Measurements from ENCODE around the gene BANF2. TPM values are rescaled to one million over a fixed set of nuclear protein-coding genes. Genes with fewer than 3 reads are reported as not detected.

The BANF2 gene
- total and polyA plus RNA-seq, 2 experiments from 2014 or later: not detected

DNA sequence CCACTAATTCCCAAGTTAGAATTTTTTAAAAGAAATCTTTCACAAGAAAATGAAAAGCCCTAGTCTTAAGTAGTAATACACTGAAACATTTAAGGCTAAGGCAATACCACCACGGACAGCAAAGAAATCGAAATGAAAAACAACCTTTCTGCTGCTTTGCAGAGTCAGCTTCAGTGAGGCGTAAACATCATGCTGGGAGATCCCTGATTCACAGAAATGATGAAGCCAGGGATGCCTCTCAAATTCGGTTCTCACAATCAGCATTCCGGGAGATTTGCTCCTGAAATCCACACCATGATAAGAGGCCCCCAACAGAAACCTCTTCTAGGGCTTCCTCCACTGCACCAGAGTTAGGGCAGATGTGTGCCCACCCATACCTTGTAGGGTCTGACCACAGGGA is 36.3 kb upstream of the BANF2 start:
- peak overlapping the region; percentile 85; the same call in 1 of the 2 replicates for H3K27ac Mint-ChIP-seq
- H3K4me1 ChIP-seq (ENCODE audit: insufficient read depth): peaks cover 35% of the 10 kb centered on the region
- H4K20me1 ChIP-seq (replicated peaks; ENCODE audit: insufficient read depth): peaks cover 22% of the 10 kb centered on the region

More for the DNA sequence above, 36.3 kb upstream of the BANF2 start:
- H3K4me2 ChIP-seq: peak overlapping the region; percentile 60; the same call in 1 of the 2 replicates
- peak overlapping the region; percentile 78; the same call in 1 of the 2 replicates for H3K27ac ChIP-seq (ENCODE audit: low read depth)
- no peak overlapping the region for H2AFZ ChIP-seq
- no peaks in the 10 kb centered on the region for H3F3A ChIP-seq (replicated peaks; ENCODE audit: low read depth)
- peaks cover 5% of the 10 kb centered on the region for H3K27me3 Mint-ChIP-seq (ENCODE audit: insufficient read depth, low read depth, poor library complexity)
- H3K4me1 Mint-ChIP-seq: peaks cover 55% of the 10 kb centered on the region
- H3K9me2 ChIP-seq (ENCODE audit: insufficient read depth): no peaks in the 10 kb centered on the region
- H3K9me3 Mint-ChIP-seq: peaks cover 16% of the 10 kb centered on the region
- peaks cover 9% of the 10 kb centered on the region for H3K36me3 ChIP-seq (ENCODE audit: insufficient read depth)
- ATAC-seq (peak; percentile 32; the same call in 2 of the 3 replicates), DNase-seq (ENCODE audit: low spot score) (peak; percentile 32)
- H3K36me3 Mint-ChIP-seq (ENCODE audit: low read depth): peaks cover 35% of the 10 kb centered on the region
- no peak overlapping the region for H3K4me3 Mint-ChIP-seq
- H3K79me2 ChIP-seq (replicated peaks; ENCODE audit: insufficient read depth): peaks cover 86% of the 10 kb centered on the region
- TF ChIP-seq POLR2AphosphoS5 (IDR thresholded peaks at IDR 0.05; ENCODE audit: low read depth) (no peak), JUNB (IDR thresholded peaks at IDR 0.05; ENCODE audit: unreplicated experiment) (no peak), ZNF331 (CRISPR knock-in tag; IDR thresholded peaks at IDR 0.05; ENCODE audit: low read depth) (no peak), STAT1 (IDR thresholded peaks at IDR 0.05; ENCODE audit: unreplicated experiment) (no peak), NANOG (IDR thresholded peaks at IDR 0.05; ENCODE audit: borderline replicate concordance) (no peak), EZH2phosphoT487 (IDR thresholded peaks at IDR 0.05; ENCODE audit: unreplicated experiment) (no peak), ZNF114 (CRISPR knock-in tag; IDR thresholded peaks at IDR 0.05) (no peak), CREB1 (CRISPR knock-in tag; IDR thresholded peaks at IDR 0.05; ENCODE audit: low read depth) (no peak), EZH2 (IDR thresholded peaks at IDR 0.05; ENCODE audit: low read depth, unreplicated experiment) (no peak)
- TF ChIP-seq, protein P1, sequence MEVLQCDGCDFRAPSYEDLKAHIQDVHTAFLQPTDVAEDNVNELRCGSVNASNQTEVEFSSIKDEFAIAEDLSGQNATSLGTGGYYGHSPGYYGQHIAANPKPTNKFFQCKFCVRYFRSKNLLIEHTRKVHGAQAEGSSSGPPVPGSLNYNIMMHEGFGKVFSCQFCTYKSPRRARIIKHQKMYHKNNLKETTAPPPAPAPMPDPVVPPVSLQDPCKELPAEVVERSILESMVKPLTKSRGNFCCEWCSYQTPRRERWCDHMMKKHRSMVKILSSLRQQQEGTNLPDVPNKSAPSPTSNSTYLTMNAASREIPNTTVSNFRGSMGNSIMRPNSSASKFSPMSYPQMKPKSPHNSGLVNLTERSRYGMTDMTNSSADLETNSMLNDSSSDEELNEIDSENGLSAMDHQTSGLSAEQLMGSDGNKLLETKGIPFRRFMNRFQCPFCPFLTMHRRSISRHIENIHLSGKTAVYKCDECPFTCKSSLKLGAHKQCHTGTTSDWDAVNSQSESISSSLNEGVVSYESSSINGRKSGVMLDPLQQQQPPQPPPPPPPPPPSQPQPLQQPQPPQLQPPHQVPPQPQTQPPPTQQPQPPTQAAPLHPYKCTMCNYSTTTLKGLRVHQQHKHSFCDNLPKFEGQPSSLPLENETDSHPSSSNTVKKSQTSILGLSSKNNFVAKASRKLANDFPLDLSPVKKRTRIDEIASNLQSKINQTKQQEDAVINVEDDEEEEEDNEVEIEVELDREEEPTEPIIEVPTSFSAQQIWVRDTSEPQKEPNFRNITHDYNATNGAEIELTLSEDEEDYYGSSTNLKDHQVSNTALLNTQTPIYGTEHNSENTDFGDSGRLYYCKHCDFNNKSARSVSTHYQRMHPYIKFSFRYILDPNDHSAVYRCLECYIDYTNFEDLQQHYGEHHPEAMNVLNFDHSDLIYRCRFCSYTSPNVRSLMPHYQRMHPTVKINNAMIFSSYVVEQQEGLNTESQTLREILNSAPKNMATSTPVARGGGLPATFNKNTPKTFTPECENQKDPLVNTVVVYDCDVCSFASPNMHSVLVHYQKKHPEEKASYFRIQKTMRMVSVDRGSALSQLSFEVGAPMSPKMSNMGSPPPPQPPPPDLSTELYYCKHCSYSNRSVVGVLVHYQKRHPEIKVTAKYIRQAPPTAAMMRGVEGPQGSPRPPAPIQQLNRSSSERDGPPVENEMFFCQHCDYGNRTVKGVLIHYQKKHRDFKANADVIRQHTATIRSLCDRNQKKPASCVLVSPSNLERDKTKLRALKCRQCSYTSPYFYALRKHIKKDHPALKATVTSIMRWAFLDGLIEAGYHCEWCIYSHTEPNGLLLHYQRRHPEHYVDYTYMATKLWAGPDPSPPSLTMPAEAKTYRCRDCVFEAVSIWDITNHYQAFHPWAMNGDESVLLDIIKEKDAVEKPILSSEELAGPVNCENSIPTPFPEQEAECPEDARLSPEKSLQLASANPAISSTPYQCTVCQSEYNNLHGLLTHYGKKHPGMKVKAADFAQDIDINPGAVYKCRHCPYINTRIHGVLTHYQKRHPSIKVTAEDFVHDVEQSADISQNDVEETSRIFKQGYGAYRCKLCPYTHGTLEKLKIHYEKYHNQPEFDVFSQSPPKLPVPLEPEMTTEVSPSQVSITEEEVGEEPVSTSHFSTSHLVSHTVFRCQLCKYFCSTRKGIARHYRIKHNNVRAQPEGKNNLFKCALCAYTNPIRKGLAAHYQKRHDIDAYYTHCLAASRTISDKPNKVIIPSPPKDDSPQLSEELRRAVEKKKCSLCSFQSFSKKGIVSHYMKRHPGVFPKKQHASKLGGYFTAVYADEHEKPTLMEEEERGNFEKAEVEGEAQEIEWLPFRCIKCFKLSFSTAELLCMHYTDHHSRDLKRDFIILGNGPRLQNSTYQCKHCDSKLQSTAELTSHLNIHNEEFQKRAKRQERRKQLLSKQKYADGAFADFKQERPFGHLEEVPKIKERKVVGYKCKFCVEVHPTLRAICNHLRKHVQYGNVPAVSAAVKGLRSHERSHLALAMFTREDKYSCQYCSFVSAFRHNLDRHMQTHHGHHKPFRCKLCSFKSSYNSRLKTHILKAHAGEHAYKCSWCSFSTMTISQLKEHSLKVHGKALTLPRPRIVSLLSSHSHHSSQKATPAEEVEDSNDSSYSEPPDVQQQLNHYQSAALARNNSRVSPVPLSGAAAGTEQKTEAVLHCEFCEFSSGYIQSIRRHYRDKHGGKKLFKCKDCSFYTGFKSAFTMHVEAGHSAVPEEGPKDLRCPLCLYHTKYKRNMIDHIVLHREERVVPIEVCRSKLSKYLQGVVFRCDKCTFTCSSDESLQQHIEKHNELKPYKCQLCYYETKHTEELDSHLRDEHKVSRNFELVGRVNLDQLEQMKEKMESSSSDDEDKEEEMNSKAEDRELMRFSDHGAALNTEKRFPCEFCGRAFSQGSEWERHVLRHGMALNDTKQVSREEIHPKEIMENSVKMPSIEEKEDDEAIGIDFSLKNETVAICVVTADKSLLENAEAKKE (CRISPR knock-in tag; IDR thresholded peaks at IDR 0.05): no peak
- TF ChIP-seq, protein P2, sequence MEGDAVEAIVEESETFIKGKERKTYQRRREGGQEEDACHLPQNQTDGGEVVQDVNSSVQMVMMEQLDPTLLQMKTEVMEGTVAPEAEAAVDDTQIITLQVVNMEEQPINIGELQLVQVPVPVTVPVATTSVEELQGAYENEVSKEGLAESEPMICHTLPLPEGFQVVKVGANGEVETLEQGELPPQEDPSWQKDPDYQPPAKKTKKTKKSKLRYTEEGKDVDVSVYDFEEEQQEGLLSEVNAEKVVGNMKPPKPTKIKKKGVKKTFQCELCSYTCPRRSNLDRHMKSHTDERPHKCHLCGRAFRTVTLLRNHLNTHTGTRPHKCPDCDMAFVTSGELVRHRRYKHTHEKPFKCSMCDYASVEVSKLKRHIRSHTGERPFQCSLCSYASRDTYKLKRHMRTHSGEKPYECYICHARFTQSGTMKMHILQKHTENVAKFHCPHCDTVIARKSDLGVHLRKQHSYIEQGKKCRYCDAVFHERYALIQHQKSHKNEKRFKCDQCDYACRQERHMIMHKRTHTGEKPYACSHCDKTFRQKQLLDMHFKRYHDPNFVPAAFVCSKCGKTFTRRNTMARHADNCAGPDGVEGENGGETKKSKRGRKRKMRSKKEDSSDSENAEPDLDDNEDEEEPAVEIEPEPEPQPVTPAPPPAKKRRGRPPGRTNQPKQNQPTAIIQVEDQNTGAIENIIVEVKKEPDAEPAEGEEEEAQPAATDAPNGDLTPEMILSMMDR (conservative IDR thresholded peaks at IDR 0.05; ENCODE audit: low read depth in 2 of 2): no peak
- TF ChIP-seq, protein P3, sequence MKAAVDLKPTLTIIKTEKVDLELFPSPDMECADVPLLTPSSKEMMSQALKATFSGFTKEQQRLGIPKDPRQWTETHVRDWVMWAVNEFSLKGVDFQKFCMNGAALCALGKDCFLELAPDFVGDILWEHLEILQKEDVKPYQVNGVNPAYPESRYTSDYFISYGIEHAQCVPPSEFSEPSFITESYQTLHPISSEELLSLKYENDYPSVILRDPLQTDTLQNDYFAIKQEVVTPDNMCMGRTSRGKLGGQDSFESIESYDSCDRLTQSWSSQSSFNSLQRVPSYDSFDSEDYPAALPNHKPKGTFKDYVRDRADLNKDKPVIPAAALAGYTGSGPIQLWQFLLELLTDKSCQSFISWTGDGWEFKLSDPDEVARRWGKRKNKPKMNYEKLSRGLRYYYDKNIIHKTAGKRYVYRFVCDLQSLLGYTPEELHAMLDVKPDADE (IDR thresholded peaks at IDR 0.05): no peak
- TF ChIP-seq, protein P4, sequence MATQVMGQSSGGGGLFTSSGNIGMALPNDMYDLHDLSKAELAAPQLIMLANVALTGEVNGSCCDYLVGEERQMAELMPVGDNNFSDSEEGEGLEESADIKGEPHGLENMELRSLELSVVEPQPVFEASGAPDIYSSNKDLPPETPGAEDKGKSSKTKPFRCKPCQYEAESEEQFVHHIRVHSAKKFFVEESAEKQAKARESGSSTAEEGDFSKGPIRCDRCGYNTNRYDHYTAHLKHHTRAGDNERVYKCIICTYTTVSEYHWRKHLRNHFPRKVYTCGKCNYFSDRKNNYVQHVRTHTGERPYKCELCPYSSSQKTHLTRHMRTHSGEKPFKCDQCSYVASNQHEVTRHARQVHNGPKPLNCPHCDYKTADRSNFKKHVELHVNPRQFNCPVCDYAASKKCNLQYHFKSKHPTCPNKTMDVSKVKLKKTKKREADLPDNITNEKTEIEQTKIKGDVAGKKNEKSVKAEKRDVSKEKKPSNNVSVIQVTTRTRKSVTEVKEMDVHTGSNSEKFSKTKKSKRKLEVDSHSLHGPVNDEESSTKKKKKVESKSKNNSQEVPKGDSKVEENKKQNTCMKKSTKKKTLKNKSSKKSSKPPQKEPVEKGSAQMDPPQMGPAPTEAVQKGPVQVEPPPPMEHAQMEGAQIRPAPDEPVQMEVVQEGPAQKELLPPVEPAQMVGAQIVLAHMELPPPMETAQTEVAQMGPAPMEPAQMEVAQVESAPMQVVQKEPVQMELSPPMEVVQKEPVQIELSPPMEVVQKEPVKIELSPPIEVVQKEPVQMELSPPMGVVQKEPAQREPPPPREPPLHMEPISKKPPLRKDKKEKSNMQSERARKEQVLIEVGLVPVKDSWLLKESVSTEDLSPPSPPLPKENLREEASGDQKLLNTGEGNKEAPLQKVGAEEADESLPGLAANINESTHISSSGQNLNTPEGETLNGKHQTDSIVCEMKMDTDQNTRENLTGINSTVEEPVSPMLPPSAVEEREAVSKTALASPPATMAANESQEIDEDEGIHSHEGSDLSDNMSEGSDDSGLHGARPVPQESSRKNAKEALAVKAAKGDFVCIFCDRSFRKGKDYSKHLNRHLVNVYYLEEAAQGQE (IDR thresholded peaks at IDR 0.05; ENCODE audit: unreplicated experiment): no peak
- H3K27me3 ChIP-seq (ENCODE audit: insufficient read depth): no peaks in the 10 kb centered on the region
- no peak overlapping the region for H3K4me3 ChIP-seq
